Fibroblast of lung (primary cell): Measurements from ENCODE around the gene RNF217. TPM values are rescaled to one million over a fixed set of nuclear protein-coding genes. Genes with fewer than 3 reads are reported as not detected.

Experiments used
- DNase-seq, 2 donors: peaks; one replicate each; pipeline versions ENCODE4 v3.0.0 to v3.0.0-alpha.2; 2010; ENCODE audit warnings: low read depth in 2 of 2
- H2AFZ ChIP-seq: 2 replicates; pipeline ENCODE4 v1.5.1; 2012; ENCODE audit warnings: low read length, control low read depth, inconsistent platforms
- H3K27ac ChIP-seq: 2 replicates; pipeline ENCODE4 v1.5.1; 2011; ENCODE audit warnings: low read length, control low read depth; ENCODE audit not compliant: insufficient read depth
- H3K27me3 ChIP-seq: 2 replicates; pipeline ENCODE4 v1.5.1; 2011; ENCODE audit warnings: mild to moderate bottlenecking, low read length; ENCODE audit not compliant: control insufficient read depth, insufficient read depth
- H3K36me3 ChIP-seq: 2 replicates; pipeline ENCODE4 v1.5.1; 2011; ENCODE audit warnings: low read length; ENCODE audit not compliant: control insufficient read depth, insufficient read depth
- H3K4me1 ChIP-seq: 2 replicates; pipeline ENCODE4 v1.5.1; 2011; ENCODE audit warnings: low read length; ENCODE audit not compliant: control insufficient read depth, insufficient read depth; ENCODE audit errors: extremely low read depth
- H3K4me2 ChIP-seq: 2 replicates; pipeline ENCODE4 v1.5.1; 2011; ENCODE audit warnings: low read length, control low read depth; ENCODE audit not compliant: insufficient read depth; ENCODE audit errors: extremely low read depth
- H3K4me3 ChIP-seq, 4 experiments: fragments of 200-600 bp in 1 of 4; sonication (generic) in 1 of 4; replicated peaks in 1 of 4; 2 replicates each; pipeline ENCODE4 v1.5.1; 2011 to 2016; ENCODE audit warnings: low read length in 4 of 4, low read depth in 3 of 4, mild to moderate bottlenecking in 3 of 4, control low read depth in 2 of 4, inconsistent platforms in 1 of 4, mixed read lengths in 1 of 4; ENCODE audit not compliant: insufficient read depth in 1 of 4; ENCODE audit errors: control extremely low read depth in 1 of 4
- H3K79me2 ChIP-seq: 2 replicates; pipeline ENCODE4 v1.5.1; 2012; ENCODE audit warnings: mild to moderate bottlenecking, low read length, inconsistent platforms; ENCODE audit not compliant: control insufficient read depth, insufficient read depth
- H3K9ac ChIP-seq: 2 replicates; pipeline ENCODE4 v1.5.1; 2011; ENCODE audit warnings: mild to moderate bottlenecking, low read length, control low read depth; ENCODE audit not compliant: insufficient read depth
- H3K9me3 ChIP-seq: 2 replicates; pipeline ENCODE4 v1.5.1; 2012; ENCODE audit warnings: low read depth, low read length; ENCODE audit not compliant: control insufficient read depth, insufficient read depth
- H4K20me1 ChIP-seq: 2 replicates; pipeline ENCODE4 v1.5.1; 2011; ENCODE audit warnings: low read length; ENCODE audit not compliant: control insufficient read depth, insufficient read depth; ENCODE audit errors: extremely low read depth
- EZH2 ChIP-seq: IDR thresholded peaks from 2 replicates; pipeline ENCODE4 v1.5.1; 2012; ENCODE audit warnings: low read length, control low read depth, mild to moderate bottlenecking; ENCODE audit errors: missing control alignments
- polyA plus RNA-seq, 2 donors: library from polyadenylated mRNA; depleted of rRNA in 1 of 2; stranded (reverse) in 1 of 2; unstranded in 1 of 2; fragments of >200 nt; gene quantifications; 2 replicates each; pipeline ENCODE4 v1.2.1, GENCODE V29; 2011 to 2012; ENCODE audit warnings: missing spikeins in 1 of 2
- total RNA-seq: library from RNA; depleted of rRNA; stranded (reverse); fragments of >200 nt; gene quantifications from 2 replicates; pipeline ENCODE4 v1.2.1, GENCODE V29; 2014
- TF ChIP-seq, protein P1 (sequence below), 2 donors: IDR thresholded peaks in 1 of 2; conservative IDR thresholded peaks in 1 of 2; 1 replicate in 1 of 2; 2 replicates in 1 of 2; pipeline ENCODE4 v1.5.1; 2011 to 2012; ENCODE audit warnings: low read length in 2 of 2, control low read depth in 1 of 2, inconsistent platforms in 1 of 2, low read depth in 1 of 2, mild to moderate bottlenecking in 1 of 2

Gene RNF217
- total and polyA plus RNA-seq, 2 donors (not counting 1 experiment from before 2014, with no cell fraction given): 13.2 to 19.5 TPM

DNA sequence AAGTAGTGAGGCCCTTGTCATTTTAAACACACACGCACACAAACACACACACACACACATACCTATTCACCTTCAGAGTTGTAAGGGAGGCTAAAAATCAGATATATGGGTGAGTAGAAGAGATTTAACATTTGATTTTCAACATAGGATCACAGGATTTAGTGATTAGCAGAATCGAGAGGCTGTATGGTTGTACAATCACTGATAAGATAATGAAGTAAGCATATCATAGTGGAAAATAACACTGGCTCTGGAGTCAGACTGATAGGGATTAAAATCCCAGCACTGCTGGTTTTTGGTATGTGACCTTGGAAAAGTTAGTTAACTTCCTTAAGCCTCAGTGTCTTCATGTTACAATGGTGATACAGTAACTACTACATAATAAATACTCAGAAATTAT lies 40.8 kb downstream of the RNF217 start:
- no peaks in the 10 kb centered on the region for H4K20me1 ChIP-seq
- H3K9ac ChIP-seq: no peak overlapping the region
- no peak overlapping the region for H2AFZ ChIP-seq
- no peaks in the 10 kb centered on the region for H3K9me3 ChIP-seq
- DNase-seq: no peak
- no peaks in the 10 kb centered on the region for H3K27me3 ChIP-seq
- TF ChIP-seq, protein P1, sequence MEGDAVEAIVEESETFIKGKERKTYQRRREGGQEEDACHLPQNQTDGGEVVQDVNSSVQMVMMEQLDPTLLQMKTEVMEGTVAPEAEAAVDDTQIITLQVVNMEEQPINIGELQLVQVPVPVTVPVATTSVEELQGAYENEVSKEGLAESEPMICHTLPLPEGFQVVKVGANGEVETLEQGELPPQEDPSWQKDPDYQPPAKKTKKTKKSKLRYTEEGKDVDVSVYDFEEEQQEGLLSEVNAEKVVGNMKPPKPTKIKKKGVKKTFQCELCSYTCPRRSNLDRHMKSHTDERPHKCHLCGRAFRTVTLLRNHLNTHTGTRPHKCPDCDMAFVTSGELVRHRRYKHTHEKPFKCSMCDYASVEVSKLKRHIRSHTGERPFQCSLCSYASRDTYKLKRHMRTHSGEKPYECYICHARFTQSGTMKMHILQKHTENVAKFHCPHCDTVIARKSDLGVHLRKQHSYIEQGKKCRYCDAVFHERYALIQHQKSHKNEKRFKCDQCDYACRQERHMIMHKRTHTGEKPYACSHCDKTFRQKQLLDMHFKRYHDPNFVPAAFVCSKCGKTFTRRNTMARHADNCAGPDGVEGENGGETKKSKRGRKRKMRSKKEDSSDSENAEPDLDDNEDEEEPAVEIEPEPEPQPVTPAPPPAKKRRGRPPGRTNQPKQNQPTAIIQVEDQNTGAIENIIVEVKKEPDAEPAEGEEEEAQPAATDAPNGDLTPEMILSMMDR (conservative IDR thresholded peaks at IDR 0.05 in 1 of 2, IDR thresholded peaks at IDR 0.05 in 1 of 2; ENCODE audit: low read depth in 1 of 2, low read length in 2 of 2): no peak
- no peak for TF ChIP-seq EZH2
- H3K4me3 ChIP-seq: no peak overlapping the region
- H3K79me2 ChIP-seq: no peaks in the 10 kb centered on the region
- H3K27ac ChIP-seq: no peak overlapping the region
- H3K36me3 ChIP-seq: no peaks in the 10 kb centered on the region
- H3K4me2 ChIP-seq: no peak overlapping the region
- peaks cover 2% of the 10 kb centered on the region for H3K4me1 ChIP-seq

DNA sequence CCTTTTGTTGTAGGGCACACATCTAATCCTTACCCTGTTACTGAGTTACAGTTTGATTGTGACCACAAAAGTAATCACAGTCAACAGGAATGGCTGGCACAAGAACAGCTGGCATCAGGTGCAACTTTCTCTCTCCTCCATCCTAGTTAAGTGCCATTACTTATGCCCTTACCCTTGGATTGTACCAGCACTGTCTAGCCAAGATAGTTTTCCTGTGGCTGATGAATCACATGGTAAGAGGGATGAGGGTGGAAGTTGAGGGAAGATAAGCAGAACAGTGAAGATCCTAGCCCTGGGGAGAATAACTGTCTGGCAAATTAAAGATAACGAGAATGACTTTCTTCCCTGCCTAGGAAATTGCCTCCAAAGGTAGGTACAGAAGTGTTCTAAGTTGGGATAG lies 42.0 kb downstream of the RNF217 start:
- no peak overlapping the region for H3K4me3 ChIP-seq
- H2AFZ ChIP-seq: no peak overlapping the region
- H3K4me2 ChIP-seq: no peak overlapping the region
- no peak overlapping the region for H3K9ac ChIP-seq
- peaks cover 2% of the 10 kb centered on the region for H3K4me1 ChIP-seq
- no peaks in the 10 kb centered on the region for H4K20me1 ChIP-seq
- DNase-seq: peak in 1 of 2 donors; percentile 72
- H3K9me3 ChIP-seq: no peaks in the 10 kb centered on the region
- TF ChIP-seq, protein P1 (conservative IDR thresholded peaks at IDR 0.05 in 1 of 2, IDR thresholded peaks at IDR 0.05 in 1 of 2; ENCODE audit: low read depth in 1 of 2, low read length in 2 of 2): no peak
- TF ChIP-seq EZH2: no peak
- H3K27ac ChIP-seq: no peak overlapping the region
- no peaks in the 10 kb centered on the region for H3K27me3 ChIP-seq
- H3K36me3 ChIP-seq: no peaks in the 10 kb centered on the region
- H3K79me2 ChIP-seq: no peaks in the 10 kb centered on the region

DNA sequence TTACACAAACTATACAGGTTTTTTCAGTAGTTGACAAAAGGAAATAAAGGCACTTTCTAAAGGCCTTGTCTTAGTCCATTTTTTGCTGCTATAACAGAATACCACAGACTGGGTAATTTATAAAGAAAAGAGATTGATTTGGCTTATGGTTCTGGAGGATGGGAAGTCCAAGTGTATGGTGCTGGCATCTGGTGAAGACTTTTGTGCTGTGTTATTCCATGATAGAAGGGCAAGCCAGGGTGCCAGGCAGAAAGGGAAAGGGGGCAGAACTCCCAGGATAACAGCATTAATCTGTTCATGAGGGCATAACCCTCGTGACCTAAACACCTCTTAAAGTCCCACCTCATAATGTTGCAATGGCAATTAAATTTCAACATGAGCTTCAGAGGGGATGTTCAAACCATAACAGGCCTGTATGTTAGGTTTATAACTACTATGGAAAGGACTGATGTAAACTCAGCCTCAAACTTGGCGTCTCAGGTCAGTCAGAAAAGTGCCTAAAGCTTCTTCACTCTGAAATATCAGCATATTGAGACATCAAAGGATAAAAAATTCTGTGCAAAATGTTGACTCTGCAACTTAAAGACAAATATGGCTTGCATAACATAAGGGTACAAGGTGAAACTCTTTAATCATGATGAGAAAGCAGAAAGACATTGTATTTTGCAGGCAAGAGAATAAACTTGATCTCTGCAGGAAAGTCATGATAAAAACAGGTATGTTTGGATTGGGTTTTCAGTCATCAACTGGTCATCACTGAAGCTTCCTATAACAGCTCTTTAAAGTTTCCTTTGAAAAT lies 42.8 kb downstream of the RNF217 start:
- Histone ChIP-seq H3K27ac (no peak overlapping the region), H3K4me2 (no peak overlapping the region), H3K9me3 (no peaks in the 10 kb centered on the region), H3K27me3 (no peaks in the 10 kb centered on the region), H3K36me3 (no peaks in the 10 kb centered on the region), H3K9ac (no peak overlapping the region), H3K4me3 (no peak overlapping the region), H3K79me2 (no peaks in the 10 kb centered on the region), H2AFZ (no peak overlapping the region), H3K4me1 (peaks cover 6% of the 10 kb centered on the region), H4K20me1 (no peaks in the 10 kb centered on the region)
- no peak for DNase-seq
- no peak for TF ChIP-seq EZH2
- TF ChIP-seq, protein P1 (conservative IDR thresholded peaks at IDR 0.05 in 1 of 2, IDR thresholded peaks at IDR 0.05 in 1 of 2; ENCODE audit: low read depth in 1 of 2, low read length in 2 of 2): no peak
